ENCODE results near the gene SPART. TPM values are rescaled to one million over a fixed set of nuclear protein-coding genes. Genes with fewer than 3 reads are reported as not detected.
"Not testable (repeated sequence)": the region's sequence is repeated elsewhere in the genome, so short reads cannot be mapped to it uniquely, and the experiment has no call there.

SPART gene
- total RNA-seq, 1 donor from 2014 or later, result 88.5 TPM

- H3K36me3 Mint-ChIP-seq, result peaks cover 4% of the 10 kb centered on the region
- H3K27me3 Mint-ChIP-seq (ENCODE audit: low read depth), result no peaks in the 10 kb centered on the region
These were observed 6.5 kb downstream of the SPART start for GRCh38 chr13:36339600-36340155.

GRCh38 chr13:36337938-36338641, 8.1 kb downstream of the SPART start:
- Mint-ChIP-seq H3K36me3 (peaks cover 4% of the 10 kb centered on the region), H3K4me1 (peaks cover 37% of the 10 kb centered on the region), H3K27me3 (ENCODE audit: low read depth) (no peaks in the 10 kb centered on the region), H3K9me3 (no peaks in the 10 kb centered on the region), H3K4me3 (no peak overlapping the region), H3K27ac (no peak overlapping the region)
- DNase-seq (ENCODE audit: low spot score in 2 of 2, unreplicated experiment in 2 of 2), result no peak
- no peak for TF ChIP-seq CTCF (IDR thresholded peaks at IDR 0.05; ENCODE audit: unreplicated experiment)

More at GRCh38 chr13:36339600-36340155, 6.5 kb downstream of the SPART start:
- no peak overlapping the region for H3K4me3 Mint-ChIP-seq
- TF ChIP-seq CTCF (IDR thresholded peaks at IDR 0.05; ENCODE audit: unreplicated experiment), result no peak
- no peak for DNase-seq (ENCODE audit: low spot score in 2 of 2, unreplicated experiment in 2 of 2)
- H3K4me1 Mint-ChIP-seq, result peaks cover 43% of the 10 kb centered on the region
- no peaks in the 10 kb centered on the region for H3K9me3 Mint-ChIP-seq
- H3K27ac Mint-ChIP-seq, result no peak overlapping the region

GRCh38 chr13:36332986-36333385, 13.2 kb downstream of the SPART start:
- peaks cover 22% of the 10 kb centered on the region for H3K36me3 Mint-ChIP-seq
- no peak overlapping the region for H3K4me3 Mint-ChIP-seq
- no peaks in the 10 kb centered on the region for H3K27me3 Mint-ChIP-seq (ENCODE audit: low read depth)
- H3K9me3 Mint-ChIP-seq, result no peaks in the 10 kb centered on the region
- H3K27ac Mint-ChIP-seq, result no peak overlapping the region
- no peak for DNase-seq (ENCODE audit: low spot score in 2 of 2, unreplicated experiment in 2 of 2)
- H3K4me1 Mint-ChIP-seq, result peaks cover 20% of the 10 kb centered on the region
- TF ChIP-seq CTCF (IDR thresholded peaks at IDR 0.05; ENCODE audit: unreplicated experiment), result no peak

GRCh38 chr13:36332255-36332654, 13.9 kb downstream of the SPART start:
- Mint-ChIP-seq H3K4me1 (peaks cover 20% of the 10 kb centered on the region), H3K36me3 (peaks cover 26% of the 10 kb centered on the region)
- not testable (repeated sequence) for H3K9me3 Mint-ChIP-seq; H3K4me3 Mint-ChIP-seq; DNase-seq (ENCODE audit: low spot score in 2 of 2, unreplicated experiment in 2 of 2); H3K27ac Mint-ChIP-seq; H3K27me3 Mint-ChIP-seq (ENCODE audit: low read depth)

- no peaks in the 10 kb centered on the region for H3K9me3 Mint-ChIP-seq
- H3K36me3 Mint-ChIP-seq, result peaks cover 30% of the 10 kb centered on the region
- TF ChIP-seq CTCF (IDR thresholded peaks at IDR 0.05; ENCODE audit: unreplicated experiment), result no peak
These were observed 14.9 kb downstream of the SPART start for GRCh38 chr13:36331280-36331679.

GRCh38 chr13:36329361-36329760, 16.8 kb downstream of the SPART start:
- H3K36me3 Mint-ChIP-seq, result peaks cover 37% of the 10 kb centered on the region
- DNase-seq (ENCODE audit: low spot score in 2 of 2, unreplicated experiment in 2 of 2), result no peak
- no peaks in the 10 kb centered on the region for H3K27me3 Mint-ChIP-seq (ENCODE audit: low read depth)
- H3K9me3 Mint-ChIP-seq, result no peaks in the 10 kb centered on the region
- TF ChIP-seq CTCF (IDR thresholded peaks at IDR 0.05; ENCODE audit: unreplicated experiment), result no peak
- H3K27ac Mint-ChIP-seq, result no peak overlapping the region
- H3K4me1 Mint-ChIP-seq, result peaks cover 9% of the 10 kb centered on the region
- no peak overlapping the region for H3K4me3 Mint-ChIP-seq

More at GRCh38 chr13:36331280-36331679, 14.9 kb downstream of the SPART start:
- peaks cover 16% of the 10 kb centered on the region for H3K4me1 Mint-ChIP-seq
- no peak overlapping the region for H3K27ac Mint-ChIP-seq
- no peak overlapping the region for H3K4me3 Mint-ChIP-seq
- no peak for DNase-seq (ENCODE audit: low spot score in 2 of 2, unreplicated experiment in 2 of 2)
- no peaks in the 10 kb centered on the region for H3K27me3 Mint-ChIP-seq (ENCODE audit: low read depth)
